Right lung (tissue), 5 donors: ENCODE measurements around the gene RBM20. TPM values are rescaled to one million over a fixed set of nuclear protein-coding genes. Genes with fewer than 3 reads are reported as not detected.
"Not testable (repeated sequence)": the region's sequence is repeated elsewhere in the genome, so short reads cannot be mapped to it uniquely, and the experiment has no call there.

Experiments used
- DNase-seq, 2 donors: peaks; one replicate each; pipeline ENCODE4 v3.0.0-alpha.2; 2013
- polyA plus RNA-seq, 5 donors: library from polyadenylated mRNA; unstranded; fragments of 120-200 nt; gene quantifications; one replicate each; pipeline versions ENCODE4 v1.2.1 to v1.2.3, GENCODE V29; 2013; ENCODE audit warnings: inconsistent platforms in 1 of 5, low replicate concordance in 1 of 5; ENCODE audit not compliant: insufficient read length in 5 of 5, insufficient read depth in 1 of 5

RBM20 gene
- polyA plus RNA-seq, 5 donors, result 1.1 to 1.6 (median 1.4) TPM

DNA sequence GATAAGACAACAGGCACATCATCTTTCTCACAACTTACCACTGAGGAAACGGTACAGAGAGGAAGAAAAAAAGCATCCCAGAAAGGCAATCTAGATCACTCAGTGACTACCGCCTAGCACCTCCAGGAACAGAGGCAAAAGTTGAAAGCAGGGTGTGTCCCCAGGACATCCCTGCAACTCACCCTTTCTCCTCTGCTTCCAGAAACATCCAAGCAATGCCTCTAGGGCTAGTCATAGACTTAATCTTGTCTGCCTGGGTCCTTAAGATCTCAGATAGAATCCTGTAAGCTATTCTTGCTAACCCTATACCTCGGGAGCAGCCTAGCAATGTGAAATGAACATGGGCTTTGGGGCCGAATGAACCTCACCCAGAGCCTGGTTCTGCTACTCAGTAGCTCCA is 208.8 kb downstream of the RBM20 start:
- no peak for DNase-seq

DNA sequence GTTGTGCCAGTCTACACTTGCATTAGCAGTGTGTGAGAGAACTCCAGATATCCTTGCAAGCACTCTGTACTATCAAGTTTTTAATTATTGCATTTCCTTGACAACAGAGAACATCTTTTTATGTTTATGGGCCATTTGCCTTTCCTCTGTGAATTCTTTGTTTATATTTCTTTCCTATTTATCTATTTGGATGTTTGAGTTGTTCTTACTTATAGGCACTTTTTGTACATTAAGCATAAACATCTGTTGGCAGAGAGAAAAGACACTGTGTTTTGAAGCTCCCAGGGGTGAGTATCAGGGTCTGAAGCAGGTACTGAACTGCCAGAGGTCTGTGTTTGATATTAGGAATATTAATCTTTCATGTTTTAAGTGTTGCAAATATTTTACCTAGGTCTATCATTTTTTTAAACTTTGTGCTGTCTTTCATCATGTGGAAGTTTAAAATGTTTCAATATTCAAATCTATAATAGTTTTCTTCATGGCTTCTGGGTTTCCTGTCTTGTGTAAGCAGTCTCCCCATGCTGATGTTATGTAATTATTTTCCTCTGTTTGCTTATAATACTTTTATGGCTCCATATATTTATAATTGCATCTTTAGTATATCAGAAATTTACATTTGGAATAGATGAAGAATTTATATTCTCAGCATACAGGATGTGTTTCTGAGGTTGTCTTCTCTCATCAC is 209.9 kb downstream of the RBM20 start:
- DNase-seq, result no peak

DNA sequence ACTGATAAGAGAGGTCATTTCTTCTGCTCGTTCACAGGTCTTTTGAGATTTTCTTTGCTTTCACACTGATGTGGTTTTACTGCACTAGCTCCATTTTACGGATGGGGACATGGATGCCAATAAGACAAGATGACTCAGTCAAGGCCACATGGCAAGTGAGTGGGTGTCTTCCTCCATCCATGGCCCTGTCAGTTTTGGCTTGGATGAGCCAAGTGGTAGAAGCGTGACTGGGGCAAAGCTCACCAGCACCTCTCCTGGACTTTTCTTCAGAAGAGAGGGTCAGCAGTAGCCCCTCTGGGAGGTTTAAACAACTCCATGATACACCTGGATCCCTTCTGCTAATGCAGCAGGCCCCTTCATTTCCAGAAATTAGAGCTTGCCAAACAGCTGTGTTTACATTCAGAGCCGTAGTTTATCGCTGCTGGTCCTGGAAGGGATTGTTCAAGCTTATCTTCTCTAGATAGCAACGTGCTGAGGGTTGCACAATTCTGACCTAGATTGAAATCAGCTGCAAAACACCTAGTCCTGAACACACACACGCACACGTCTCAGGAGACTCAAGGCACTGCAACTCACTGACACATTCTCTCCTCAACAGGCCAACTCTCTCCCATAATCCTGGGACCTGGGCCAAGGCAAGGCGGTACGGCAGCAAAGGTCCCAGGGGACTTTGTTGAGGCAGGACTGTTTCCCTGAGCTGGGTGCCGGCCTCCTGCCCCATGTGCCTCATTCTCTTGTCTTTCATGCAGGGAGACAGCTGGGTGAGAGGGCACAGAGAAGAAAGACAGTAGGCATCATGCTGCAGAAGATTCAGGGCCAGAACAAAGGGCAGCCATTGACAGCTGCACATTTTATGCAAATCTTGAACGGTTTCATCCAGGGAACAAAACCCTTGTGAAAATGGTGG is 213.4 kb downstream of the RBM20 start:
- peak in 1 of 2 donors; percentile 57 for DNase-seq

DNA sequence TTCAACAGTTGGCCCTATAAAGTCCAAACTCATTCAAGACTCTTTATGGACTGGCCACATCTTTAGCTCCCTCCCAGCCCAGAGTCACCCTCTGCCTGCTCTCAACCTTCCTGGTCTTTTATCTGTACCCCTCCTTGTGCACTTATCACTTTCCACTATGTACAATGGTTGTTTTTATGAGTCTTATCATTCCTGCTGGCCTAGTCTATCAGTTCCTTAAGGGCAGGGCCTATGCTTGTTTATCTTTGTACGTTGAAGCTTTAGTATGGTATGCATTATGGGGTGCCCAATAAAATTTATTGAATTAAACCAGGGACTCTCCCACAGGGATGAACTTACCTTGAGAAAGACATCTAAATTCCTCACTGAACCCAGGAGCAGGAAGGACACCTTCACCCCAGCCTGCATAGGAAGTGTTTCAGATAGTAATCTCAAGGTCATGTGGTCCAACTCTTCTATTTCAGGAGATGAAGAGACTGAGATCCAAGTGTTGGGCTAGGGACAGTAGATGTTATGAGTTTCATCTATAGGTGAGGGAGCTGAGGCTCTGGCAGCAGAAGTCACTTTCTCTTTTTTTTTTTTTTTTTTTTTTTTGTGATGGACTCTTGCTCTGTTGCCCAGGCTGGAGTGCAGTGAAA is 214.3 kb downstream of the RBM20 start:
- no peak for DNase-seq

DNA sequence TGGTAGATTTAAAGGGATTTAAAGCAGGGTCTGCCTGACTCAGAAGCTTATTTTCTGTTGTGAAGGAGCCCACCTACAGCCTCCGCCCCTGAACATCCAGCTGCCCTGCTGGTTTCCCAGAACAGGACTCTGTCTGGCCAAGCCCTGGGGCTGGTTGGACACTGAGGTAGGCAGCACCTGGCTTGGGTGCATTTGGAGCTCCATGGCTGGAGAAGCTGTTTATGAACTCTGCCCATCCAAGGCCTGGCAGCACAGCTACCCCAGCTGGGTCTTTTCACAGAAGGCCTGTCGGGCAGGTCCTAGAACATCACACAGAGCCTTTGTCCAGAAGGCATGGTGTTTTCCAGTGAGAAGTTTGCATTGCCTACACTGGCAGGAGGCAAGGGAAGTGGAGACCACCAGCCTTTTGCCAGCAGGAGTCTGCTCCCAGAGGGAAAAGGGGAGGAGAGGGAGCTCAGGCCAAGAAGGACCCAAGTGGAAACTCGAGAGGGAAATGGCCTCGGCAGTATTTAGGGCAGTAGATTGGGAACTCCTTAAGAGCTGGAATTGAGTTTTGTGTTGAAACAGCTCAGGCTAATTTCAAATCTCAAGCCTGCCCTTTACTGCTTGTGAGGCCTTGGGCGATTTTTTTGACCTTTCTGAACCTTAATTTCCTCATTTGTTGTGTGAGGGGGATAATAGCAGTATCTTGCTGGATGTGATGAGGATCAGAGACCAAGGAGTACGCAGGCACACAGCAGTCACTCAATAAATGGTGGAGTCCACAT is 215.3 kb downstream of the RBM20 start:
- no peak for DNase-seq

DNA sequence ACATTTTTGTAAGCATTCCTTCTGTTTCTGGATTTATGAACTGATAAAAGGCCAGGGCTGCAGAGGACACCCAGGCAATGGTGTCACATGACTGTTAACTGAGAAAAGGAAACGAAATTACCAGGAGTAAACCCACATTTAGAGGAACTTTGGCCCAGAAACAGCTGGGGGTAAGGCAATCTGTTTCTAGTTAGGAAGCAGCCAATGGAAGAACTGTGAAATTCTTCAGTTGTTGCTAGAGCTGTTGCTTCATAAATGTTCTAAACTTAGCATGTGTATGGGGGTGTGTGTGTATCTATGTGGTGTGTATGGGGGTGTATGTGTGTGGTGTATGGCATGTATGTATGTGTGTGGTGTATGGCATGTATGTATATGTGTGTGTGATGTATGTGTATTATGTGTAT is 215.8 kb downstream of the RBM20 start:
- no peak for DNase-seq

DNA sequence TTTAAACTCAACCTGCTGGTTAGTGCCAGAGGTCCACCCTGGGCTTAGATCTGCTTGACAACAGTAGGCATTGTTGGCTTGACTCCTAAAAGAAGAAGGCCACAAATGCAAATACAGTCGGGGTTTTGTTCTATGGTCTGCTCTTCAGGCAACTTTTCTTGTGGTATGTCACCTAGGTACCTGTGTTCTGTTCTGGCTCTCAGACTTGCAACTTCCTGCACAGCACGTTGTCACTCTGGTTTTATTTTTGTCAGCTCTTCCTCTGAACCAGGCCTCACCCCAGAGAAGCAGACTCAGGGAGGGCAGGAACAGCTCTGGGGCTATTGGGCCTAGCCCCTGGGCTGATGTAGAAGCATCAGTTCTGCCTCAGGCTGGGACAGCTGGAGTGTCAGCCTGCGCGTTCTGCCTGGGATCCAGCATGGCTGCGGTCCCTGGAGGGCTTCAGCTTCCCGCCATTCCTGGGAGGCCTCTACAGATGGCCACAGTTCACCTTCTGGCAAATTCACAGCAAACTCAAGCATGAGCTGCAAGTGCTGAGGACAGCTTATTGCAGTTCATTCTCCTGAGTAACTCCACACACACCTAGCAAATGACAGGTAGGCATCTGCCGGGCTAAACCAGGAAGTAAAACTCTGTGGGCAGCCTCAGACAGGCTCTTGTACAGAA is 216.6 kb downstream of the RBM20 start:
- DNase-seq, result no peak

DNA sequence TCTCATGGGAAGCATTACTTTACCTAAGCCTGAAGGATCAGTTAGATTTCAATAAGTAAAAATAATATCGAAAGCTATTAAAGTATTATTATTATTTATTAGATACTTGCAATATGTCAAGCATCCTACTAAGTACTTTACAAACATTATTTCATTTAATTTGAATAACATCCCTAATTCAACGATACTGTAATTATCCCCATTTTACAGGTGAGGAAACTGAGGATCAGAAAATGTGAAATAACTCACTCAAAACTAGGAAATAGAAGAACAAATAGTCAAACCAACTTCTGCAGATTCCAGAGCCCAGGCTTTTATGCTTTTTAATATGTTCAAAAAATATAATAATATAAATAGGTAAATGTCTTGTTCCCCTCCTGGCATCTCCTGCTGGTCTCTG is 217.3 kb downstream of the RBM20 start:
- DNase-seq, result no peak

DNA sequence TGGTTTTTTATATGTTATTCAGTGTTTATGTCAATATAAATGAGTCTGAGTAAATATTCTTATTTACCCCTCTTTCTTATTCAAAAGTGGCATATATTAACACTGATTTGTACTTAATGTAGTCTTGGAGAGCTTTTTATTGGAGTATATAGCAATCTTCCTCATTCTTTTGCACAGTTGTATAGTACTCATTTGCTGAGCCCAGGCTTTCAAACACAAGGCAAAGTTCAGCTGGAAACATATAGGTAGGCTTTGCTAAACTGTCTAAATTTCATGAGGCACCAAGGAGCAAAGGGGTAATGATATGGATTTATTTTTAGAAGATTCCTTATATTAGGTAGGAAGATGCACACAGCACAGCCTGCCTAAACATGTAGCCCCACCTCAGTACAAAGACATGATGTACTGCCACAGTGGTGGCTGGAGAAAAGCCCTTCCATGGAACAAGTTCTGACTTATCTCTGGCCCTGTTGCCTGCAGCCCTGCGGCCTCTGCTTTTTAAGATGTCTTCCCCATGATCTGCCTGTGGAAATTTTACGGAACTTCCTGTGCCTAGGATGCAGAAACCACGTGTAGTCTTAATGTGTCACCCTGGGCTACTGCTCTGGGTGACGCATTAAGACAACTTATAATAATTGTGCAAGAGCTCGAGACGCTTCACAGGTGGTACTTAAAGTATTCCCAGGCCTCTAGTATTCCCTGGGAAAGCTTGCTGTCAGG is 218.0 kb downstream of the RBM20 start:
- no peak for DNase-seq

DNA sequence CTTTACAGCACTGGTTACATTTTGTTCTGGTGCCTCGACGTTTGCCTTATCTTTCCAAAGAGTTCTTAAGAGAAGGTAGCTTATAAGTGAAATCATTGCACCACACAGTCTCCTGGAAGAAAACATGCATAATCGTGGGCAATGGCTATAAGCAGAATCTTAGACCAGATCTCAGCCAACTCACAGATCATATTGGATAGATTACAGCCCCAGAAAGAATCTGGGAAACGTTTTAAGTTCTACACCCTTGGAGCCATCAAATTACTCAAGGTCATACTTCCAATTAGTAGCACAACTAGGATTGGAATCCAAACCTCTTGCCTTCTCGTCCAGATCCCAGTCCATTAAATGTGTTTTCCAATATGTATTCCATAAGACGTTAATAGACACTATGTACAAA is 218.8 kb downstream of the RBM20 start:
- DNase-seq, result no peak

DNA sequence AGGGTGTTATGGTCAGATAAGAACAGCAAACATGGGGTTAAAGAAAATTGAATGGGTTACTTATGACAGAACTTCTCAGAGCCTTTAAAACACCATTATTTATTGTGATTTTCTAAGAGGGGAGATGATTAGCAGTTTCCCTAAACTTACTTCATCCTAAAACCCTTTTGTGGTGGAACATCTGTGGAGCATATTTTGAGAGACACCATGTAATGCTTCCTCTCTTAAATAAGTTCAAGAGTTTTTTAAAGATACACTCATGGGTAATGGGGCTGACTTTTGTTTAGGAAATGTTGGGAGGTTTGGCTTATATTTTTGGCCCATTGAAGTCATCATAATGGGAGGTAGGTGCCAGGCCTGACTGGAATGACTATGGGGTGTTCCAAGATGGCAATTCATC is 219.2 kb downstream of the RBM20 start:
- no peak for DNase-seq

DNA sequence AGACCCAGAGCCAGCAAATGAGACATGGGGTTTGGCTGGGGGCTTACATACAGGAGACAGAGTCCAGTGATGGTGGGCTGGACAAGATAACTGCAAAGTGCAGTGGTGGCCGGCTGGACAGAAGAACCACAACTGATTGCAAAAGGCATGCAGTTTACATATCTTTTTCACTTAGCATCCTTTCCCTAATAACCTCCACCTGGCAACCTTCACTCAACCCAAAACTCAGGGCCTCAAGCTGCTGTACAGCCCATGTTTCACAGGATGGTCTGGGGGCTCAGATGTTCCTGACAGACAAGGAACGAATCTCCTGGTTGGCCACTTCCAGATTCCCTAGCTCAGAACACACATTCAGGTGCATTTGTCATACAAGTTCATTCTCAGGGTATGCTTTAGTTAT is 219.8 kb downstream of the RBM20 start:
- no peak for DNase-seq

DNA sequence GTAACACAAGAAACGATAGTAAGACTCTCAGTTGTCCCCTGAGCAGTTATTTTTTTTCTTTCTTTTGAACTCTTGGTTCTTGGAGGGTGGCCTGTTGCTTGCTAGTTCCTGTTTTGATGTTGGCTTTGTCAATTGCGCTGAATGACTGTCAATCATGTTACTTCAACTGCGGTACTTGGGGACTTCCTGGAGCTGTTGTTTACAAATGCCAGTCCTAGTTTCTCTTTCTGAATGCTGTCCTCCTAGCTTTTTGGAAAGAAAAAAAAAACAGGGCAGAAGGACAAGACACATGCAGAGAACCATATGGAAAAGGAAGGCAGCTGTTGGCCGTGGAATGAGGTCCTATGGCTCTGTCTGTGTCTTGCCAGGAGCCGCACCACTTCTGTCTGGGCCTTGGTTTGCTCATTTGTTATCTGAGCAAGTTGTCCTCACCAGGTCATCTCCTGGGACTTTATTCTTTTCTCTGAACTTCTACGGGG is 220.6 kb downstream of the RBM20 start:
- DNase-seq, result no peak

DNA sequence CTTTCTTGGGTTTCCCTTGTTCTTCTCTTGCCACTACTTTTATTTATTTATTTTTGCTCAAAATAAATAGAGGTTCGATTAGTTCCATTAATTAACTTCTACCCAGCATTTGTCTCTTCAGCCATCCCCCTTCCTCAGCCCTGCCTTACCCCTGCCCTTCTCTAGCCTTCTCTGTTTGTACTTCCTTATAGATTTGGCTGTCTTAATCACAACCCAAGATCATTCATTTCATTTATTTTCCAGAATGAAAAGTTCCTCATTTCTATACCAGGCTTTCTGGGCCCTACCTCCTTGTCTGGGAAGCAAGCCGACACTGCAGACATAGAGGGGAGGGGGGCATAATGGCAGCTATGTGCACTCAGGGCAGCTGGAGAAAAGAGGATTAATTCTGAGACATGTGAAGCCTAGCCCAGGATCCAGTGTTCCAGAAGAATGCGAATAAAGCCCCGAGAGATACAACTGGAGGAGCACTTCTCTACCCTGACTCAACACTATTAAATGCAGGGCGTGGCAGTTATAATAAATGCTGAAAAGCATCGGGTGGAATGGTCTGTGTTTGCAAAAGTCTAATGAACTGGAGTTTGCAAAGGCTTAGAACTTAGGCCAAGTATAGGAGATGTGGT is 221.2 kb downstream of the RBM20 start:
- DNase-seq, result no peak

DNA sequence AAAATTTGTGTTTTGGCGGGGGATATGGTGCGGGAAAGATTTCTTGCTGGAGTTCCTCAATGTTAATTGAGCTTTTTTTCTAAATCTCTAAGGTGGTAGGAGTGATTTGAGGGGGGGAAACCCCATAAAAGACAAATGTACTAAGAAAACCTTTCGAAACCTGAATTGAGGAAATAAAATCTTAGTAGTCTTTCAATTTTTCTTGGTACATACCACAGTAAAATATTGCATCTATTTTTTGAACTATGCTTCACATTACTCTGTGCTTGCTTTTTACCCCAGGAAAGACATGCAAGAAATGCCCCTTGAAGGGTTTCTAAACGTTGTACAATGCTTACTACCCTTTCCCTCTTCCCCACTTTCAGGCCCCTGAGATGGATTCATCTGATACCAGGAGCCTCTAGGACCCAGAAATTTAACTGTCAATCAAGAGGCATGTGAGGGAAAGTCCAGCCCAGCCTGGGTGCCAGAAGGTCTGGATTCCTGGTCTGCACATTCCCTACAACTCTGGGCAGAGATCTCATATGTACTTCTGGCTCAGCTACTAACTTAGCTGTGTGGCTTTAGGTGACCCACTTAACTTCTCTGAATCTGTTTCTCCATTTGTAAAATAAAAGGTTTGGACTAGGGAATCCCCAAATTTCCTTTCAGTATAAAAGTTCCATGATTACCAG is 221.8 kb downstream of the RBM20 start:
- no peak for DNase-seq

DNA sequence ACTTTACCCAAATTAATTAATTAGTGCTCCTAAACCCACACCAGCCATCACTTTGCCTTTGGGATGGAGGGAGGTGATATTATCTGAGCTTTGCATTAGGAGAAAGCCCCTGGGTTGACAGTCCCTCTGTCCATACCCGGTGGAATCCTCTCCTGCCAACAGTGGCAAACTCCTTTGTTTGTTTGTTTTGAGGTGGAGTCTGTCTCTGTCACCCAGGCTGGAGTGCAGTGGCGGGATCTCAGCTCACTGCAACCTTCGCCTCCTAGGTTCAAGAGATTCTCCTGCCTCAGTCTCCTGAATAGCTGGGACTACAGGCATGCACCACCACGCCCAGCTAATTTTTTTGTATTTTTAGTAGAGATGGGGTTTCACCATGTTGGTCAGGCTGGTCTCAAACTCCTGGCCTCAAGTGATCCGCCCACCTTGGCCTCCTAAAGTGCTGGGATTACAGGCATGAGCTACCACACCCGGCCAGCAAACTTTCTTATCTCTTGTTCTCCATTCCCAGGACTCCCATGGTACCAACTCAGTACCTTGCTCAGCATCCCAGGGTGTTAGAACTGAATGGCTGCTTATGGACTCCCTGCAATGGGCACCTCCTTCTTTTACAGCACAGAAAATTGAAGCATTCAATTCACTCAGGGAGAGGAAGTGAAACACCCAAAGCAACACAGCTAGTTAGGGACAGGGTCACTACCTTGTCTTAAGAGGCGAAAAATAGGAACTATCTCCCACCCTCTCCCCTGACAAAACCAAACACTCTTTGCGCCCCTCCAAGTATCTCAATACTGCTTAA is 223.1 kb downstream of the RBM20 start:
- DNase-seq, result not testable (repeated sequence)

DNA sequence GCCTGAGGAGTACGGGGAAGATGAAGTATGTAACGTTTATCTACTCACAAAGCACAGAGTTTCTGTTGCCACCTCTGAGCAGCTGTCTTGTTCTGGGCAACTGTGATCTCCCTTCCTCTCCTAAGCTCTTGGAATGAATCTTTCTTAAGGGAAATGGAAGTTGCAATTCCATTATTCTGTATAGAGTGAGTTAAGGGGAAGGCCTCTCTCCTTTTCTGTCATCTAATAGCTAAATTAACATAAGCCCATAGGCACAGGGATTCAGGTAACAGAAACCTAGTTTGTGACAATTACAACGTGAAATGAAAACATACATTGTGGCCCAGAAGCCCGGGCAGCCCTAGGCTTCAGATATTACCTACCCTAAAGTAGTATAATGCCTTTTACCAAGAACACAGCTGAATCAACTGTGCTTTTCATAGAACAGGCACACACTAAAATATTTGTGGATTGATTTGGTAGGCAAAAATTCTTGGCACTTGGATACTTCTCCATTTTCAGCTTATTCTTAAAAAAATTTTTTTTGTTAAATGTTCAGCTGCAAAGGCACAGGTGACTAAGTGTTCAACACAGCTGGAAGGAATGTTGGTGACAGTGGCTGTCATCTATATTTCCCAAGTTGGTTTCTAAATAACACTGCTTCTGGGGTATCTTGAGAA is 223.8 kb downstream of the RBM20 start:
- DNase-seq, result no peak

DNA sequence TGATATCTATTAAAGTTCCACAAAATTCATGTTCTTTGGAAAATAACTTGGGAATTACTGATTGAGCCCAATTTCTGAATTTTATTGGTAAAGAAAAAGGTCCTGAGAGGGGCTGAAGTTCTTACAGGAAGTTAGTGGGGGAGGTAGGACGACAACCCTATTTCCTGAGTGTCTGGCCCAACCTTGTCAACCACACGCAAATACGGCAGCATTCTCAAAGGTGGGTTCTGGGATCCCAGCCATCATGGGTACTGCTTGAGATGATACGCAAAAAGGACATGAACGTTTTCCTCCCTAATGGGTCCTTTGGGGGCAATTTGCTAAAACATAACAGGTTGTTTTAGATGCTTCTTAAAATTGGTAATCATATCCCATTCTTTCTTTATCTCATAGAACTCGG is 224.8 kb downstream of the RBM20 start:
- DNase-seq, result no peak
